Renal cortical epithelial cell (primary cell): Measurements from ENCODE around the gene OTUD4. TPM values are rescaled to one million over a fixed set of nuclear protein-coding genes. Genes with fewer than 3 reads are reported as not detected.
"Not testable (repeated sequence)": the region's sequence is repeated elsewhere in the genome, so short reads cannot be mapped to it uniquely, and the experiment has no call there.

Source experiments
- DNase-seq: peaks from one replicate; pipeline ENCODE4 v3.0.0-alpha.2; 2011; ENCODE audit warnings: low read depth
- total RNA-seq: library from RNA; depleted of rRNA; stranded (reverse); fragments of >200 nt; gene quantifications from 2 replicates; pipeline ENCODE4 v1.2.3, GENCODE V29; 2014

OTUD4 gene
- total RNA-seq, 1 donor from 2014 or later, result 48.2 TPM

DNA sequence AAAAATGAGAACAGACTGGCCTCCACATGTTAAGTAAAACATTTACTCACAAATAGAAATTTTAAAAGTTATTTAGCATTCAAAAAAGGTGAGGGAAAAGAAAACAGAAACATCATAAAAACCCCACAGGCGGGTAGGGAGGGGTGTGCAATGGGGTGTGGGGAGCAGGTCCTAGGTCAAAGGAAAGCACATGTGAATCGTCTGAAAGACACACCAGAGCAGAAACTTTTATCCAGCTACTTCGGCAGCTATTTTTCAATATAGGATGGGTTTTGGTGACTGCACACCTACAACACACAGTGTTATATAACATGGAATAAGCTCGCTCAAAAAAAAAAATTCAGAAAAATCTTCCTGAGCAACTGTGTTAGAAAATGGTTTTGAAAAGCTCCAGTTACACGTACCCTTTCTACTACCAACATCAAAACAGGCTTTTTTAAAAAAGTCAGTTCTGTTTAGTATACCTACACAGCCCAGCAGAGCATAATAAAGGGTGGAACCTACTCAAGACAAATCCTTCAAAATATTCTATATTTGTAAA, 1.6 kb downstream of the OTUD4 start:
- DNase-seq, result no peak

DNA sequence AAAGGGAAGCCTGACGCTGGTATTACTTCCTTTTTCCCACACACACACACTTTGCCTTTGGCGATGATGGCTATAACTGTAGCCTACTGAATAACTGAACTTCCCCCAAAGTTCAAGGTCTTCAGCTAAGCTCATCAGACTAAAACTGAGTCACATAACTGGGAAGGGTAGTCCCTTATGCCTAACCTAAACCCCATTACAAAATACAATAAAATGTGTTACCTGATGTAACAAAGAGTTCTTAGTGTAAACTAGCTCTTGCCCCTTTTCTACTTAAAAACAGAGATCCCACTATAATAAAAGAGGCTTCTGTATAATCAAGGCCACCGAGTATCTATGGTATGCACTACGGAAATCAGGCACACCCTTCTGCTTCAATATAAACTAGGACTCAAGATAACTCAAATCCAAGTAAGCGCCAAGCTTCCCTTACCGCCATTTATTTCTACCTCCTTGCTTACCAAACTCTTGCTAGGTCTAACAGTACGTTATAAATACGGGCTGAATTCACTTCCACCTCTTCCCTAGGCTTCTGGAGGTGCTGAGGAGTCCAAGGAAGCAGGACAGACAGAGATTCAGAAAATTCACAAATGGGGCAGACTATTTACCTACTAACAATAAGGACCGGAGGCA, 2.4 kb downstream of the OTUD4 start:
- peak; percentile 60 for DNase-seq

DNA sequence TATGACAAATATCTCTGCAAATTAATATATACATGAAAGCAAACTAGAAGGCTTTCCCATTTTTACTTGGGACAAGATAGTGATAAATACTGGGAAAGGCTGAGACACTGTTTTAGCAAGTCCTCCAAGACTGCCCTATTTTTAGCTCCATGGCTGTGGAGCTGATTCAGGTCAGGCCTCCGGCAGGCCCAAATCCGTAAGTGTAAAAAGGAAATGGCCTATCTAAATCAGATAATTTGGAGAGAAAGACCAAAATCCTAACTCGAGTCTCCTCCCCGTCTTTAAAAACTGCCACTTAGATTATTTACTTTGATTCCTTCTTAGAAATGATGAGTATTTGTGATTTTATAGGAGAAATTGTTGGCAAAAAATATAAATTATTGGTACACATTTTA, 2.9 kb downstream of the OTUD4 start:
- DNase-seq, result no peak

DNA sequence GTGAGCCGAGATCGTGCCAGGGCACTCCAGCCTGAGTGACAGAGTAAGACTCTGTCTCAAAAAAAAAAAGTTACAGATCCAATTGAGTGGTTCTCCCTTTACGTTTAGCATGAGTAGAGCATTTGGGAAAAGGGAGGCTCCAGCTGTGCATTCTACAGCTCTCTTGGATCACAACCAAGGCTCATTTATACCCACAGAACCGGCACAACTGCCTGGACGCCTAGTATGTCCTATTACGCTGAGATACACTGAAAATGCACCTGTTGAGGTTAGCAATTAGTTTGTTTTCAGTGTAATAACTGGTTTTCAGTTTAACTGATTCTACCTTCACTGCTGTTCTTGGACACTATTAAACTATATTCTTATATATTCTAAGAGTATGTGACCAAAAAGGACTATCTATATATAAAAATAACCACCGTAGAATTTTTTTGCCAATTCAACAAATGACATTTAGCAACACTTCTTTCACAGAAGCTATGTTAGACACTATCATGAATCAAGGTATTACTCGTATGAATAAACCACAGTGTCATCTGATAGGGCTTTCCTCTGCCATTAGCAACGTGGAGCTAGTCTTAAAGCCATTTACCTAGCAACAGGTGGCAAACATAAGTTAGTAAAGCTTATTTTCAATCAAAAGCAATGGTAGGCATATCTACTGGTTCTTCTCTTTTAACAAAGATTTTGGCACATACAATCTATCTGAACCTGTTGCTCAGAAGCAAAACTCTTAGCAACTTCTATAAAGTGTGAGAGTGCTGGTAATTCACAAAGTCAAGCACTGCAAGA, 3.6 kb downstream of the OTUD4 start:
- peak; percentile 33 for DNase-seq

DNA sequence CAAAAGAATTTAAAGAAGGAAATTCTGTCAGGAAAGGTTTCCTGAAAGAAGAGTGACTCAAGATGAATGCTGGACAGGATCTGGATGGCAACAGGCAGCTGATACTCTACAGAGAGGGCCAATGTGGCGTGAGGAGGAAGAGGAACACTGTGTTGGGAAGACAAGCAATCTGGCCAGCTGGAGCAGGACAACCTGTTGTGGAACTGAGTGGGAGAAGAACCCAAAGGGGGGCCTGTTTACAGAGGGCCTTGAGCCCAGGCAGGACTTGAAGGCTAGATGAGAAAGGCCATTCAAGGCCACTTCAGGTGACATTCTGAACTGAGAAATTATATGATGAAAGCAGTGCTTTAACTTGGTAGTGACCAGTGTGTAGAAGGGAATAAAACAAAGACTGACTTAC, 8.5 kb downstream of the OTUD4 start:
- DNase-seq, result no peak

DNA sequence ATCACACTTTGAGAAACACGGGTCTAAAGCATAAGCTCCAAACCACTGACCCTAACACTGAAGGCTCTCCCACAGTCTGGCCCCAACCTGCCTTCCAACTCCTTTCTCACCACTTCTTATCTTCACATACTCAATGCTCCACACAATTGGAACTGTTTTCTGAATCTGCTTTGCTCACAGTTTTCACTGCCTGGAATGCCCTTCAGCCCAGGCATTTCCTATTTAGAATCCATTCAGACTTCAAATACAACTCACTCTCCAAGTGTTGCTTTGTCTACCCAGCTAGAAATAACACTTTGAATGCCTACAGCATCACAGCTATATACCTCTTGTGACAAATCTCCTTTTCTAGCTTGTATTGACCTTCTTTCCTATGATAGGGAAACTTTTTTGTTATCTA, 10.2 kb downstream of the OTUD4 start:
- DNase-seq, result no peak

DNA sequence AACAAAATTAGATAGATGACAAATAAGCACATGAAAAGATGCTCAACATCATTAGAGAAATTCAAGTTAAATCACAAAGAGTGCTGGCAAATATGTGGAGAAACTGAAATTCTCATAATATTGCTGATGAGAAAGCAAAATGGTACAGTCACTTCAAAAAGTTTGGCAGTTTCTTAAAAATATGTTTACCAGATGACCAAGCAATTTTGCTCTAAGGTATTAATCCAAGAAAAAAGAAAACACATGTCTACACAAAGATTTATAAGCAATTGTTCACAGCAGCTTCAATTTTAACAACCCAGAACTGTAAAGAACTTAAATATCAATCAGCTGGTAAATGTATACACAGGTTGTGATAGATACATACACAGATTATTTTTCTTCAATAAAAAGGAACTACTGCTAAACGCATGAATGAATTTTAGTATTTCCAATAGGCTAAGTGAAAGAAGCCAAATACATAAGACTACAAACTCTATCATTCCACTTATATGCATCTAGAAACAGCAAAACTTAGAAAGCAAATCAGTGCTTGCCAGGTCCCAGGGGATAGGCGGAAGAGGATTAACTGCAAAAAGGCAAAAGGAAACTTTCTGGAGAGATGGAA, 11.7 kb downstream of the OTUD4 start:
- no peak for DNase-seq

DNA sequence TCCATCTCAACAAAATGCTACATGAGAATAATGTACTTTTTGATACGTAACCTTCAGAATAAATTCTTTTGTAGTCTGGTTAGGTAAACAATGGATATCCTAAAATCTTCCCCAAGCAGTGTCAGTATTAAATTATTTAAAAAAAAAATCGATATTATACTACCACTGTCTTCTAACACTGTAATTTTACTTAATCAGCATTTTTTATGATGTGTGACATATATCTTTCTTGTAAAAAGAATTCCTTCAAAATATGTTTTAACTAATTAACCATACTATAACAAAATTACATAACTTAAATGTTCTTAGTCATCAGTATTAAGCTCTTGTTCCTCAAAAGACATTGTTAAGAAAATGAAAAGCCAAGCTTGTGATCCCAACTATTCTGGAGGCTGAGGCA, 12.5 kb downstream of the OTUD4 start:
- DNase-seq, result no peak

DNA sequence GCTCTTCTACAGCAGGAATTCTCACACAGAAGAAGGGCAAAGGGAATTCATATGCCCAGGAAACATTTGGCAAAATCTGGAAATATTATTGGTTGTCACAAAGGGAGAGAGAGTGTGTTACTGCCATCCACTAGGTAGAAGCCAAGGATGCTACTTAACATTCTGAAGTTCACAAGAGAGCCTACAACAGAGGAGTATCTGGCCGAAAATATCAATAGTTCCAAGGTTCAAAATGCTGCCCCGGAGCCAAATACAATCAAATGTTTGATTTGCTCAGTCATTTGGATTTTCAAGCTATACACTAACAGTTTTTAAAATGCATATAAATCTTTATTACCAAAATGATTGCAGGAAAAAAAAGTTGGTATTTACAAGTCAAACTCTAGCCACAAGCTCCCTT, 18.8 kb downstream of the OTUD4 start:
- no peak for DNase-seq

DNA sequence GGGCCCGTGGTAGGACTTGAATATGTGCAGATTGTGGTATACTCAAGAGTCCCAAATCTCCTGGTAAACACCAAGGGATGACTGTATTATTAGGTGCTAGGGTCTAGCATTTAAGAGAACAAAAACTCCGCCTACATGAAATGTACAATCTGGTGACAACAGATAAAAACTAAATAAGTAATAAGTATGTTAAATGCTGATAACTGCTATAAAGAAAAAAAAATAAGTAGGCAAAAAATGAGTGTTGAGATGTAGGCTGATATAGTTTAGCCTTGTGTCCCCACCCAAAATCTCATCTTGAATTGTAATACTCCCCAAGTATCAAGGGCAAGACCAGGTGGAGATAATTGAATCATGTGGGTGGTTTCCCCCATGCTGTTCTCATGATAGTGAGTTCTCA, 23.4 kb downstream of the OTUD4 start:
- DNase-seq, result no peak

DNA sequence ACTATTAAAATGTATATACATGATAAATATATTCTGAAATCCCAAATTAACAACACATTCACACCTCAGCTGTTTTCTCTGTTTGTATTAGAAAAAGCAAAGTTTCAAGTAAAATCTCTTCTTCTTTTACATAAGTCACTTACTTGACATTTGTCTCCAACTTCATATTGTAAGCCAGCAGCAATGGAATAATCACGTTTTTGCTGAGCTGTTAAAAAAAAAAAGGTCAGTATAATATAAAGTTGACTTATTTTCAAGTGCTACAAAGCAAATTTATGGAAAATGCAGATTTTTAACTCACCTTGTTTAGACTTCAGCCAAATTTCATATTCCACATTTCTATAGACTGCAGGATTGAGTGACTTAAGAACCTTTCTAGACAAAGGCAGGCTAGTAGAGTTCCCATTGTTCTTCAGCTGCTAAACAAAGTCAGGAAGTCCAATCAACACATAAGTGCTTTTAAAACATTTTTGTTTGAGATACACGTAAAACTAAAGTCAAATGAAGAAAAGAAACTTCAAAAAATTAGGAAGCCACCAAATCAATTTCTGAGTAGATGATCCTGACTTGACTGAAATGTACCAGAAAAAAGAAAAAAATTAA, 25.0 kb downstream of the OTUD4 start:
- DNase-seq, result no peak

DNA sequence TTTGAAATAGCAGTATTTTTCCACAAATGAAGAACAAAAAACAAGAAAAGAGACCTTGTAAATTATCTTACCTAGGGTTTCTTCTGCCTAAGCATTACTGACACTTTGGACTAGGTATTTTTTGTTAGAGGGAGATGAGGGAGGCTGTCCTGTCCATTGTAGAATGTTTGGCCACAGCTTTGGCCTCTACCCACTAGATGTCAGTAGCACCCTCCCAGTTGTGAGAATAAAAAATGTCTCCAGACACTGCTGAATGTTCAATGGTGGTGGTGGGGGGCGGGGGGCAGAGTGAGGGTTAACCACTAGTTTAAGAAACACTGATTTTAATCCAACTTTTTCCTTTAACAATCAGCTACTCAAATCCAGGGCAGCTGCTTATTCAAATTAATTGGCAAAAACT, 25.8 kb downstream of the OTUD4 start:
- no peak for DNase-seq

DNA sequence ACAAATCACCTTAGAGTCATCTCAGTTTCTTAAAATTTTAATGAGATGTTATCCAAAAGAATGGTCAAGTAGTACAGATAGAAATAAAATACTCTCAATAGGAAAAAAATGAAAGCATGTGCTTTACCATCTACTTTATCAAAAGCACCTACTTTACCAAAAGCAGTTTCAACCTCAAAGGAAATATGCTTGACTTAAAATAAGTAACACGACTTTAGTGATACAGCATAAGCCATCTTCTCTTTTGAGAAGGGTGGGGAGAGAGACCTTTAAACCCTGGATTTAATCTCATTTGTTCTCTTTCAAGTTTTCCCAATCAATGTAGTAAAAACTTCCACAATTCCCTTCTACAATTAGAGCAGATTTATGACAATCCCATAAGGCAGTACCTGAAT, 26.5 kb downstream of the OTUD4 start:
- no peak for DNase-seq

DNA sequence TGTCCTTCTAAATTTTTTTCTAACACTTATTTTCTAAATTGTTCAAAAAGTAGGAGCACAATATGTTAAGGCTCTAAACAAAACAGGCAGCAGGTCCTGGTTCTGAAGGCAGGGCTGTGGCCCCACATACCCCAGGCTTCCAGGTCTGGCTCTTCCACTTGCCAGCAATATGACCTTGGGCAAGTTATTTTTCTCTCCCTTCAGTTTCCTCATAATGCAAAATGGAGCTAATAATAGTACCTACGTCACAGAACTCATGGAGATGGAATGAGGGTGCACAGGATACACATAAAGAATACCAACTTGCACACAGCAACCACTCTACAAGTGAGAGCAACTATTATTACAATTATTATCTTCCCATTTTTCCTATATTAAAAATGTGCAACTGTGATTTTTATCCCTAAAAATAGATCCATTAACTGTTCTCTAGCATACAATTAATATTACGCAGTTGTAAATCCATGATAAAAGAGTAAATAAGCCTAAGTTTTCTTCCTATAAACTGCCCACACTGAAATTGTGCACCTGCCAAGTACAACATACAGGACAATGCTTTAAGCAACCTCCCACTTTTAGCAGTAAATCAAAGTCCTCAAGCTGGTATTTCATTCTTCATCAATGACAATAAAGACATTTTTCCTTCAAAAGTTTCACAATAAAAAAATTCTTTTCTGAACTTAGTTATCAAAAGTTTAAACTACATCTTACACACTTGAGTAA, 27.0 kb downstream of the OTUD4 start:
- peak; percentile 18 for DNase-seq

DNA sequence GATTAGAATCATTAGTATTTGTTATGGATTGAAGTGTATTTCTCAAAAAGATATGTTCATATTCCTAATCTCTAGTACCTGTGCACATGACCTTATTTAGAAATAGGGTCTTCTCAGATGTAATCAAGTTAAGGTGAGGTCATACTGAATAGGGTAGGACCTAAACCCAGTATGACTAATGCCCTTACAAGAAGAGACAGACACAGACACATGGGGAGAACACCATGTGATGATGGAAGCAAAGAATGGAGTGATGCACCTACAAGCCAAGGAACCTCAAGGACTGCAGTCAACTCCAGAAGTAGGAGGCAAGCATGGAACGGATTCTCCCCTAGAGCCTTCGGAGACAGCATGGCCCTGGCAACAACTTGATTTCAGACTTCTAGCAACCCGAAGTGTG, 31.4 kb downstream of the OTUD4 start:
- no peak for DNase-seq

DNA sequence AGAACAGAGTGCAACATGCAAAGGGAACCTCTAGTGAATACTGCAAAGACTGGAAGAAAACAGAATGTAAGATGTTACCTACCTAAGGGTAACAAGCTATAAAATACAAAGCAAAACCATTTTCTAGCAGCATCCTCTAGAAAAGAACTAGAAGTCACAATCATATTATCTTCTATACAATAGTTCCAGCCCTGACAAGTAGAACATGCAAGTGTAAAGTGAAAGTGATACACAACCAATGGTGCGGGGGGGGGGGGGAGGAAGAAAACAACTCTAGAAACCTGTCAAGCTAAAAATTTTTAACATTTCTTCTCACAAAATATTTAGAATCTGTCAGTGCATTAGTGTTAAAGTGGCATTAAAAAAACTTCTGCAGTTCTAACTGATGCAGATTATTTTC, 44.2 kb downstream of the OTUD4 start:
- not testable (repeated sequence) for DNase-seq

DNA sequence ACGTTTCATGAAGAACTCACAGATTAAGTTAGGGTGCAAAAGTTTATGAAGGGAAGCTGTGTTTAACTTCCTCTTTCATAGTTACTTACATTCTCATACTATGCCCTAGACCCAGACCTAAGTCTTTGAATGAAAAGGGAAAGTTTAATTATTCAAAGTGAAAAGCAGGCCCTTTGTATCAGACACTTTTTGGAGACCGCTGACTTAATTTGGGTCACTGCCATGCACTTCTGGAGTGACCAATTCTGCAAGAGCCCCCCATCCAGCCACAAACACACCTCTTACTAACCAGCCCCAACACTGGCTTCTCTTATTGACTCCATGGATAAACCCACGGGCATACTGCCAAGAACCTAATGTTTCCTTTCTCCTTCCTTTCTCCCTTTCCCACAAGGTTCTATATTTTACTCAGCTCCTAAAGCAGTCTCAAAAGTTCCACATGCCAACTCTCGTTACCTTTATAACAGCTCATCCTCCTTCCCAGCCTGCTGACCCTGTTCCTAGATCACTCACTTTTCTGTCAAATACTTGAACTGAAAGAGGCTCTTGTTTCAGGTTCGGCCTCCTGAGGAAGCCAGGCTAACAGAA, 47.8 kb downstream of the OTUD4 start:
- DNase-seq, result no peak

DNA sequence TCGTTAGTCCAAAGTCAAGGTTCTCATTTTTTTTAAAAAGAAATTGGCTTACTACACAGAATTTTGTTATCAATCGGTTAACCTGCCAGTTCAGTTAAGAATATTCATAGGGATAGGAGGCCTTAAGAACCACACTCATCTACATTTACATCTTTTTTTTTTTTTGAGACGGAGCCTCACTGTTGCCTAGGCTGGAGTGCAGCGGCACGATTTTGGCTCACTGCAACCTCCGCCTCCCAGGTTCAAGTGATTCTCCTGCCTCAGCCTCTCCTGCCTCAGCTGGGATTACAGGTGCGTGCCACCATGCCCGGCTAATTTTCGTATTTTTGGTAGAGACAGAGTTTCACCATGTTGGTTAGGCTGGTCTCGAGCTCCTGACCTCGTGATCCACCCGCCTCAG, 48.5 kb downstream of the OTUD4 start:
- DNase-seq, result no peak

DNA sequence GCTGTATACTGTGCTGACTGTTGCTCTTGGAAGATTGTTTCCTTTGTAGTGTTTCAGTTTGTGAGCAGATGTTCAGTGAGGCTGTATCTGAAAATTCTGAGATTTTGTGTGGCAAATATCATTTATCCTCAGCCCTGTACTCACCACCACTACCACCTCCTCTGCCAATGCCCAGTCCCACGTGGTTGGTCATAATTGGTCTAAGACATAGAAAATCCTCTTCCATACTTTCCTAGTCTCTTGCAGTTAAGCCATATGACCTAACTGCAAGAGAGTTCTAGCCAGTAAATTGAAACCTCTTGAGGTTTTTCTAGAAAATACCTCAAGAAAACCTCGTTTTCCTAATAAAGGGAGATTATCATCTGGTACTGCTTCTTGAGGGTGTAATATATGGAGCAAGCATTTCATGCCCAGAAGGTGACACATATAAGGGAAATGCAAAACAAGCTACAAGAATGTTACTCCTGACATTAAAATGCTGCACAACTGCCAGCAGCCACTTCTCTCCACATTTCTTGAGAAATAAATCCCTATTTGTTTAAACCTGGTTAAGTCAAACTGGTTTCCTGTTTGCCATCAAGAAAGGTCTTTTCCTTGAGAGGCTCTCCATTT, 49.5 kb downstream of the OTUD4 start:
- peak; percentile 66 for DNase-seq

DNA sequence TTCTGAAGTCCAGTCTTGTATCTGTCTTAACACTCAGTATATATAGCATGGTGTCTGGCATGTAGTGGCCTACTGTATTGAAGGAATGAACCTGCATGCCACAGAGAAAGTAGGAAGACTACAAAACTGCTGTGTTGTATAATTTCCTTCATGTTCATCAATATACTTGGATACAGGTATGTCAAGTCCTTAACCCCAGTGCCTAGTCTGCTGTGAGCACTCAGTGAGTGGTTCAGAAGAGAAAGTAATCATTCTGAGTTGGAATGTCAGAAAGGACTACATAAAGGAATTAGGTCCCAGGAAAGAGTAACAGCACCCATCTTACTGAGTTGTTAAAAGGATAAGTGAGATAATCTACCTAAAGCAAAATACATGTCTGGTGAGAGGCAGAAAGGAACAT, 50.3 kb downstream of the OTUD4 start:
- no peak for DNase-seq

DNA sequence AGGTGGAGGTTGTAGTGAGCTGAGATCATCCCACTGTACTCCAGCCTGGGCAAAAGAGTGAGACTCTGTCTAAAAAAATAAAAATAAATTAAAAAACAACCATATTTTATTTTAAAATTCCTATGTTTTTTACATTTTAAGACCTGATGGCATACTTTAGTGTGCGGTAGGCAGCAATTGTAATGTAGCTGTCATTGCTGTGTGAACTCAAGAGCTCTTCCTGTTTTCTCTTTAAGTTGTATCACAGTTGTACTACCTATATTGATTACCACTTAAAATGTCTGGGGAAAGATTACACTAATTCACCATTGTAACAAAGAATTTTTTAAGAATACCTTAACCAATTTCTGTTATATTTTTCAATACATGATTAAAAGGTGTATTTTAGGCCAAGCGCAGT, 55.0 kb downstream of the OTUD4 start:
- no peak for DNase-seq
